Measurements from ENCODE around the gene FBXL2.
"Not testable (repeated sequence)": the region's sequence is repeated elsewhere in the genome, so short reads cannot be mapped to it uniquely, and the experiment has no call there.

The FBXL2 gene

GRCh38 chr3:33315826-33316225, 38.6 kb downstream of the FBXL2 start:
- no peak for DNase-seq (ENCODE audit: low read depth, low spot score)

GRCh38 chr3:33317963-33318709, 40.9 kb downstream of the FBXL2 start:
- DNase-seq (ENCODE audit: low read depth, low spot score), result no peak

- DNase-seq (ENCODE audit: low read depth, low spot score), result no peak
These were observed 41.6 kb downstream of the FBXL2 start for GRCh38 chr3:33318710-33319380.

- no peak for DNase-seq (ENCODE audit: low read depth, low spot score)
These were observed 45.2 kb downstream of the FBXL2 start for GRCh38 chr3:33322412-33322811.

- no peak for DNase-seq (ENCODE audit: low read depth, low spot score)
These were observed 54.2 kb downstream of the FBXL2 start for GRCh38 chr3:33331414-33331813.

GRCh38 chr3:33334364-33334763, 57.1 kb downstream of the FBXL2 start:
- DNase-seq (ENCODE audit: low read depth, low spot score), result no peak

GRCh38 chr3:33338936-33339465, 61.8 kb downstream of the FBXL2 start:
- not testable (repeated sequence) for DNase-seq (ENCODE audit: low read depth, low spot score)

- no peak for DNase-seq (ENCODE audit: low read depth, low spot score)
These were observed 62.5 kb downstream of the FBXL2 start for GRCh38 chr3:33339758-33340157.

- DNase-seq (ENCODE audit: low read depth, low spot score), result no peak
These were observed 78.4 kb downstream of the FBXL2 start for GRCh38 chr3:33355611-33356010.

GRCh38 chr3:33358172-33358781, 81.0 kb downstream of the FBXL2 start:
- DNase-seq (ENCODE audit: low read depth, low spot score), result no peak

GRCh38 chr3:33360136-33360825, 83.0 kb downstream of the FBXL2 start:
- no peak for DNase-seq (ENCODE audit: low read depth, low spot score)

GRCh38 chr3:33363113-33363800, 86.0 kb downstream of the FBXL2 start:
- no peak for DNase-seq (ENCODE audit: low read depth, low spot score)

- DNase-seq (ENCODE audit: low read depth, low spot score), result no peak
These were observed 86.8 kb downstream of the FBXL2 start for GRCh38 chr3:33364060-33364459.

- DNase-seq (ENCODE audit: low read depth, low spot score), result no peak
These were observed 87.4 kb downstream of the FBXL2 start for GRCh38 chr3:33364531-33365128.

- peak; percentile 57 for DNase-seq (ENCODE audit: low read depth, low spot score)
These were observed 95.2 kb downstream of the FBXL2 start for GRCh38 chr3:33372218-33373081.

GRCh38 chr3:33373082-33373437, 95.8 kb downstream of the FBXL2 start:
- DNase-seq (ENCODE audit: low read depth, low spot score), result no peak

GRCh38 chr3:33377489-33377888, 100.2 kb downstream of the FBXL2 start:
- DNase-seq (ENCODE audit: low read depth, low spot score), result no peak

- DNase-seq (ENCODE audit: low read depth, low spot score), result no peak
These were observed 100.7 kb downstream of the FBXL2 start for GRCh38 chr3:33377931-33378330.

GRCh38 chr3:33380653-33381052, 103.4 kb downstream of the FBXL2 start:
- no peak for DNase-seq (ENCODE audit: low read depth, low spot score)

- no peak for DNase-seq (ENCODE audit: low read depth, low spot score)
These were observed 106.7 kb downstream of the FBXL2 start for GRCh38 chr3:33383951-33384350.

Measured in ELF-1 (cell line).